ENCODE measurements around the gene ERN2.

ERN2 gene

DNA sequence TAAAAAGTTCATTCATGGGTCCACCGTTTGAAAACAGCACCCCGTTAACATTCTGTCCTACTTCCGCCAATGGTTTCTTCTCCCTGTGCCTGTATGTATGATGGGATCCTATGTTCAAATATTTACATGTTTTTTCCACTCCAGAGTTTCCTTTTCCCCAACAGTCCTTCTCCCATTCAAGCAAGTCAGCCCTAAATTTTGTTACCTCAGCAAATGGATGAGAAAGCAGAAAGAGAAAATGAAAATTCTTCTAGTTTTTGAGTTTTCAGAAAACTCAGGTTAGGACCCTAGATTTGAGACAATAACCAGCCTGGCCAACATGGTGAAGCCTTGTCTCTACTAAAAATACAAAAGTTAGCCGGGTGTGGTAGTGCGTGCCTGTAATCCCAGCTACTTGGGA, 3.5 kb upstream of the ERN2 start:
- DNase-seq, result no peak

DNA sequence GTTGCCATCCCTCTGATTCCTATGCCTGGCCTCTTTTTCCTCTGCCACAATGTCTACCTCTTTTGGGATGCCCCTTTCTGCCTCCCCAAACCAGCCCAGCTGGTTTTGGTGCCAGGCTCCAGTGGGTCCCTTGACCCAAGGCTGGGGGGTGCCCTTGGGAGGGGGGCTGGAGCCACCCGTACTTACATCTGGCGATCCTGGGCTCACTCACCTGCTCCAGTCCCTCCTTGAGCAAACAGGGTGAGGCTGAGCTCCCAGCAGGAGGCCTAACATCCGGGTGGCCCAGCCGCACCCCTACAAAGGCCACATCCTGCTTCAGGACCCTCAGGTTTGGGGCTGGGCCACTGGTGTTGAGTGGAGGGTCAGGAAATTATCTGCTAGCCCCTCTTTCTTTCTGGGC, 1.2 kb downstream of the ERN2 start:
- no peak for DNase-seq

DNA sequence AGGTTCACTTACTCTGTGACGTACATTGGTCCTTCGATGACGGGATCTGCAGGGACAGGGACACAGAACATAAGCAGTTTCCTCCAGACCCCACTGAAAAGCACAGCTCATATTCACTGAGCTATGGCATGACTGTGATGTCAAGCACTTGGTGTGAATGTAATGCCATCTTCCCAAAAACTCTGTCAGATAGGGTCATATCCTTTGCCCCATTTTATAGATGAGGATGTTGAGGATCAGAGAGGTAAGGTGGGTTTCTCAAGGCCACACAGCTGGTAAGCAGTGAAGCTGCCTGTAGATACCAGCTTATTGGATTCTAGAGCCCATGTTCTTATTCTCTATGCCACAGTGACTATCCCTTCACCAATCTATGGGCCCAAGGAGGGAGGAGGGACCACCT, 2.5 kb downstream of the ERN2 start:
- DNase-seq, result no peak

DNA sequence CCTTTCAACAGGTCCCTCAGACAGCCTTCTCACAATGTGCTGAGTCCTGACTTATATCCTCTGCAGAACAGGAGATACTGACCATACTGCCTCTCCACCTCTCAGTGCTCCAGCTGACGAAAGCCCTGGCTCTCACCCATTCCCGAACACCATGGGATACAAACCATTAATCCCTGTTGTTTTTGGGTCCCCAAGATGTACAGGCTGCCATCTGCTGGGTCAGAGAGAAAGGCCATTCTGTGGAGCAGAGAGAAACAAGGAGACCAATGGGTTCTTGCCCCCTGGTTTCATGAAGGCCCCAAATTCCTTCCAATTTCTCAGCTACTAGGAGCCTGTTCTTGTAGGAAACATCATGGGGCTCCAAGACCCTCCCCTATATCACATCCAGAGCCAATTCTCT, 3.0 kb downstream of the ERN2 start:
- no peak for DNase-seq

DNA sequence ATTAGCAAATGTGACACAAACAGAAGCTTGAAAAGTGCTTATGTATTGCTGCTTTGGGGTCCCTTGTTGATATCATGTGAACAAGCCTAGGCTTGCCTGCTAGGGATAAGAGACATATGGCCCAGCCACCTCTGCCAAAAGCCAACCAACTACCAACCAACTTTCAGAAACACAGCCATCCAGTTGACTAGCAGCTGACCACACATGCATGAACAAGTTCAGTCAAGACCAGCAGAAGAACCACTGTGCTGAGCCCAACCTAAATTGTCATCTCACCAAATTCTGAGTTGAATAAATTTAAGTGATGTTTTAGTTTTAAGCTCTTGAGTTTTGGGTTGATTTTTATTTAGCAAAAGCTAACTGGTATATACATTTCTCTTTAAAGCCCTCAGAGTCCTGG, 3.5 kb downstream of the ERN2 start:
- DNase-seq, result no peak

DNA sequence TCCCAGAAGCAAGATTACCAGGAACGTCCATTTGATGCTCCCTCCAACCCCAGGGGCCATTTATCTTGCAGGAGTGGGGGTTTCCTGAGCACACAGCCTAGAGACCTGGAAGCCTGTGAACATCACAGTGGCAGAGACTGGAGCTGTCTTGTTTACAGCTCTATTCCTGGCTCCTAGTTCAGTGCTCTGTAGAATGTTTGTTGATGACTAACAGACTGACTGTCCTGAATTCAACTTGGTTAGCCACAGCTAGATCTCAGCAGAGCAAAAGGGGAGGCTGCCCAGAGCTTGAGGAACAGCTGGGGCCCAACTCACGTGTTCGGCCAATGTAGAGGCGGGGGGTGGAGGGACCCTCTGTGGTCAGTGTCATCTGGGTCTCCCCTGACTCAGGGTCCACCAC, 6.6 kb downstream of the ERN2 start:
- no peak for DNase-seq

DNA sequence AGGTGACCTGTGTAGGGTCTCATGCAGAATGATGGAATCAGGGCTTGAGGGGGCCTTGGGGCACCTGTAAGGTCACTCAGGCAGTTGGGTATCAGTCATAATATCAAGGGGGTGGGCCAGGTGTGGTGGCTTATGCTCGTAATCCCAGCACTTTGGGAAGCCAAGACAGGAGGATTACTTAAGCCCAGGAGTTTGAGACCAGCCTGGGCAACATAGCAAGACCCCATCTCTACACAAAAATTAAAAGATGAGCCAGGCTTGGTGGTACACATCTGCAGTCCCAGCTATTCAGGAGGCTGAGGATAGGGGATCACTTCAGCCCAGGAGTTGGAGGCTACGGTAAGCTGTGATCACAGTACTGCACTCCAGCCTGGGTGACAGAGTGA, 7.5 kb downstream of the ERN2 start:
- DNase-seq, result no peak

DNA sequence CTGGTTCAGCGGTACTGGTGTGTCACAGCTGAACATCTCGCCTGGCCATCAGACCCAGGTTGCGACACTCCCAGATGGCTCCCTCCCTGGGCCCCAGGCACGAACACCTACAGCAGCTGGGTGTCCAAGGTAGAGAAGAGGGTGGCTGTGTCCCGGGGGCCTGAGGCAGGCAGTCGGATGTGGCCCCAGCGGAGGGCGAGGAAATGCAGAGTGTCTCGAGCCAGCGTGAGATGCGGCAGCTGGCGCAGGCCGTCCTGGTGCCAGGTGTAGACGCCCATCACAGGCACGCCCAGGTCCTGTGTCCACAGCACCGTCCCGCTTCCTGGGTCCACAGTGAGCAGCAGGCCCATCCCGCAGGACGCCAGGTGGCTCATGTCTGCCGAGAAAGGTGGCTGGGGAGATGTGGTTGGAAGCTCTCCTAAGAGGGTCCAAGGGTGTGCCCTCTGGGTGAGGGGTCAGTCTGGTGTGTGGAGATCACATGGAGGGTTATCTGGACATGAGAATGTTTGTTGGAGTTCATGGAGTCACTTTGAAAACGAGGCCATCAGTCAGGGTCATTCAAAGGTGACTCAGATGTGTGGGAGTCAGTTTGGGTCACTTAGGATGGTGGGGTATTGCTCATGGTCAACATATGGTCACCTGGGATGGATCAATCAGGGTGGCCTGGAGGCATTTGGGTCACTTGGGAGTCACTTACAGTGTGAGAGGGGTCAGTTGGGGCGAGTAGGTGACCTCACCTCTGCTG, 8.1 kb downstream of the ERN2 start:
- DNase-seq, result no peak

DNA sequence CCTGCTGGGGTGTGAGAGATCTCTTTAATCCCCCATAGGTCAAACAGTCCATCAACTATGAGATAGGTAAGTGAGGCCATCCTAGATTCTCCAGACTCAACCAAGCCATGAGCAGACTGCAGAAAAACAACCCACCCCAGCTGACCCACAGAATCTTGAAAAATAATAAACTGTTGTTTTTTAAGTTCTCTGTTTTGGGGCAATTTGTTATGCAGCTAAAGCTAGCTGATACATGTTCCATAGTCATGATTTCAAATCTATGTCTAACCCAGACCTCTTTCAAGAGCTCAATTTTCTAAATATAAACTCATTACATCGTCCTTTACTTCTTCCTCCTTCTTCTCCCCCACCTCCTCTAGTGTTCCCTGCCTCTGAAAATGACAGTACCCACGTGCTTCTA, 10.1 kb downstream of the ERN2 start:
- DNase-seq, result no peak

DNA sequence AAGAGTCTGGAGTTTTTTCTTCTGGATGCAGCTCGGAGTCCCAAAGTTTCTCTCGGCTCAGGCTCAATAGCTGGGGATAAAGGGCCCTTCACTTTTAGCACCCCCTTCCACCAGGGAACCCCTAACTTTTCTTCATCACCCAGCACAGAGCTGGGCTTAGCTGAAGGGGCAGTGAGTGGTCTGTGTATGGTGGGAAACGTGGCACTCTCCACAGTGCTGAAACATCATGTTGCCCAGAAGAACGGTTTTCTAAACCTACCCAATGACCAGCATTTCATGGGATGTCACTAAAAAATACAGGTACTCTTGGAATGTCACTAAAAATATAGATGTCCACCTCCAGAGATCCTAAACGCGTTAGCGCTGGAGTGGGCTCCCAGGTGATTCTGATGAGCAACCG, 12.0 kb downstream of the ERN2 start:
- no peak for DNase-seq

DNA sequence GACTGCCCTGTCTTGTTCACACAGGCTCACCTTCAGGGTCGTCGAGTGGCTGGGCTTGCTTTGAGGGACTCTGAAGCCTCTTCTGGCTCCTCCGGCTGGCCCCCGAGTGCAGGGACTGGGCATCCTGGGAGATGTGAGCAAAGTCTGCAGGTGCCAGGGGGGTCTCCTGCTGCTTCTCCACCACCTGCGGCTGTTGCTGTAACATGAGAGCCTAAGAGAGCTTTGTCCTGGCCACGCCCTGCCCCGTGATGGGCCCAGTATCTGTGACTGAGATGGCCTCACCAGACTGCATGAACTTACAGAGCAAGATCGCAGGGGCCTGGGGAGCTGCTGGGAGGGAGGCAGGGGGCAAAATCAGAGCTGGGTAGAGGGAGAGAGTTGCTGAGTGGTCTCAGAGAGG, 12.5 kb downstream of the ERN2 start:
- no peak for DNase-seq

DNA sequence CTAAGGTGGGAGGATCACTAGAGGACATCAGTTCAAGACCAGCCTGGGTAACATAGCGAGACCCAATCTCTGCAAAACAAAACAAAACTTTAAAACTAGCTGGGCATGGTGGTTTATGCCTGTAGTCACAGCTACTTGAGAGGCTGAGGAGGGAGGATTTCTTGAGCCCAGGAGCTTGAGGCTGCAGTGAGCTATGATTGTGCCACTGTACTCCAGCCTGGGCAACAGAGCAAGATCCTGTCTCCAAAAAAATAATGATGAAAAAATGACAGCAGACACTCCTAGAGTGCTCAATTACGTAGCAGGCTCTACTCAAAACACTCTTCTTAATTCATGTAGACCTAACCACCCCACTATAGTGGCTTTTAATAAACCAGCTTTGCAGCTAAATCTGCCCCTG, 12.9 kb downstream of the ERN2 start:
- DNase-seq, result no peak

DNA sequence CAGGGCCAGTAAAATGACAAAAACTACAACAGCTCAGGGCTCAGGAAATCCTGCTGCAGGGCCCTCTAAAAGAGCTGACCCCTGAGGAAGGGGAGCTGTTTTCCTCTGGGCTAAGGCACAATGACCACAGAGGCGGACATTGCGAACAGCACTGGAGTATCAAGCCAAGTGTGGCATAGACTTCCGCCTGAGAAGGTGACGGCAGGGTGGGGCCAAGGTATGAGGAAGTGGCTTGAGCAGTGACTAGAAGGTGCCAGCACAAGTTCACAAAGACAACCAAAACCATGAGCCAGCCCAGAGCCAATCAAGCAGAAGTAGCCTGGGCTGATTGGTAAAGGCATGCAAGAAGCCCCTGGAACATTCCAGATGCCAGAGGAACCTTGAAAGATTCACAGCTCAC, 13.9 kb downstream of the ERN2 start:
- DNase-seq, result no peak

DNA sequence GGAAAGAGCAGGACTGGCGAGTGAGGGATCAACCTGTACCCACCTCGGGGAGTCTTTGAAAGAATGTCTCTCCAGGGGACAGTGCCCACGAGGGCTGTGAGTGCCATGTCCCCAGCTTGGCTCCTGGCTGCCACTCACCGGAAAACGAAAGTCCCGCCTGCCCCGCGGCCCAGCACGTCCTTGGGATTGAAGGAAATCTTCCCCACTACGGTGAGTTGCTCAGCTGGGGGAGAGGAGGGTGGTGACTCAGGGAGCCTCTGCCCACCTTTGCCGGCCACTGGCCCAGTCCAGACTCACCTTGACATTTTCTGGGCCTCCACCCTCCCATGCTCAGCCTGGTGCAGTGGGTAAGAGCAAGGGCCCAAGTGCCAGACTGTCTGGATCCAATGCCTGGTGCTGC, 17.3 kb downstream of the ERN2 start:
- no peak for DNase-seq

DNA sequence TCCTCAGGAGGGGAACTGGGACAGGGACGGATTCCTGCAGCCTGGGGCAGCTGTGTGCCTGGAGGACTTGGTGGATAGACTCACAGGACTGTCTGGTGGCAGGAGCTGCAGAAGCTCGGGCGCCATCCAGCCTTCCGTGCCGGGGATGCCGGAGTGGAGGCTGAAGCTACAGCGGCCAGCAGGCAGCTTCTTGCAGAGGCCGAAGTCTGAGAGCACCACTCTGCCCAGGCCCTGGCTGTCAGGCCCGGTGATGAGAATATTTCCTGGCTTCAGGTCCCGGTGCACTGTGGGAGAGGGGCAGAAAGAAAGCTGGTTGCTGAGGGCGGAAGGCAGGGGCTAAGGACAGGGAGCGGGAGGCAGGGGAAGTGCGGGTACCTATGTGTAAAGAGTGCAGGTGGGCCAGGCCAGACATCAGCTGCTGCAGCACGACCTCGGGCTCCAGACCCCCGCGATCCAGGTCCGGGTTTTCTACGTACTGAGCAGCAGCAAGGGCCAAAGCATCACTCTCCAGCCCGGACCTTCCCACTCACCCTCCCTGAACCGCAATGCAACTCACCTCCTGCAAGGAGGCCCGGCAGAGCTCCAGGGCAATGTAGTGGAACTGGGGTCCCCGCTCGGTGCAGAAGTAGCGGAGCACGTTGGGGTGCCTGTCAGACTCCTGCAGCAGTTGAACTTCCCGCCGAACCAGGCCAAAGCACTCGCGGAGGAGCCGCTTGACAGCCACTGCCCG, 18.2 kb downstream of the ERN2 start:
- no peak for DNase-seq

DNA sequence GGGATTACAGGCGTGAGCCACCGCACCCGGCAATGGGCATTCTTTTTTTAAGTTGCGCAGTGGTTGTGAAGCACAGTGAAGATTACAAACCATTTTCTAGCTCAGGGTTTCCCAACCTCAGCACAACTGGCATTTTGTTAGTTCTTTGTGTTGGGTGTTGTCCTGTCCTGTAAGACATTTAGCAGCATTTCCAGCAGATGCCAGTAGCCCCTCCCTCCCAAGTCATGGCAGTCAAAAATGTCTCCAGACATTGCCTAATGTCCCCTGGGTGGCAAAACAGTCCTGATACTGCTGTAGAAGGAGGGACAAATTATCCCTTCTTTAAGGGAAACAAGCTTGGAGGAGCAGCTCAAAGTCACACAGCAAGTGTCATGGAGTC, 18.8 kb downstream of the ERN2 start:
- no peak for DNase-seq

DNA sequence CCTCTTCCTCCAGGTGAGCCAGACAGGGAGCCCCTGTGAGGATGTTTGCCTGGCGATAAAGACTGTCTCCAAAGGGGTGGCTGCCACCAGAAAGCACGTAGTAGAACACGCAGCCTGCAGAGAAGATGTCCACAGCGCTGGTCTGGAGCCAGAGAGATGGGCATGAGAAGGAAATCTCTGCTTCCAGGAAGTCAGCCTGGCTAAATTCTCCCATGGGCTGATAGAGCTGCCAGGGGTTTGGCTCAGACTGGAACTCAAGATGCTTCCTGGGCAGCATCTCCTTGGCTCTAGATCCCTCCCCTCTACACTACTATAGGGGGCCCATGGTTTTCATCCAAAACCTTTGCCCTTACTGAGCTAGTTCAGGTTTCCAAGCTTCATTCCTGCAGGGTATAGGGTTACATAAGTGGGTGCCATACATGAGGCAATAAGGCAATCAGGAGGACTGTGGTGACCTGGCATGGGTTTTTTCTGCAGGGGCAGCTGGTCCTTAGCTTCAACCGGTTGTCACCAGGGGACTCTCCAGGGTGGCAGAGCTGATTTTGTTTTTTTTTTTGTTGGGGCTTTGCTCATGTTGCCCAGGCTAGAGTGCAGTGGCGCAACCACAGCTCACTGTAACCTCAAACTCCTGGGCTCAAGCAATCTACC, 20.7 kb downstream of the ERN2 start:
- no peak for DNase-seq

DNA sequence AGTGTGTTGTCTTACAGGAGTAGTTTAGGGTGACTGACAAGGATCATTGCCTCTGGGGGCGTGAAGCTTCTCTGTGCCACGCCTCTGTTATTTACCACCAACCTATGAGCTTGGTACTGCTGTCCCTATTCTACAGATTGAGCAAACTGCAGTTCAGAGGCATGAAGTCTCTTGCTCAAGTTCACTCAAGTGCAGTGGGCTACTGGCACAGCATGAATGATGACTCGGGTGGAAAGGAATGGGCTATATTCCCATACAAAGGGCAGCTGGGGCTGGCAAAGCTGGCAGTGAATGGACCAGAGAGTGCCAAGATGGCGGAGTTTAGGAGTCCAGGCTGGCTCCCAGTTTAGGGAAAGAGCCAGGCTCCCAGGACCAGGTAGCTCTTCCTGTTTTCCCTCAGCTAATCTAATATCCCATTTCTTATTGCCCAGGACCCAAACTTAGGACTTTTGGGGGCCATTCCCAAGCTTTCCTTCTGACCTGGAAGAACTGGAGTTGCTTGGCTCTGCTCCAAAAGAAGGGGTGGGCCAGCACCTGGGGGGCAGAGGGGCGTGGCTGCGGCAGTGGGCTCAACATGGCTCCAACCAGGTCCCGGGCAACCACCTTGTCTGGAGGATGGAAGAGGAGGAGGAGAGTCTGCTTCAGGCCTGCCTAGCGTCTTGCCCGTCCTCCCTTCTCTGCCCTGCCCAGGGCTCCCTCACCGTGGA, 21.4 kb downstream of the ERN2 start:
- DNase-seq, result no peak

DNA sequence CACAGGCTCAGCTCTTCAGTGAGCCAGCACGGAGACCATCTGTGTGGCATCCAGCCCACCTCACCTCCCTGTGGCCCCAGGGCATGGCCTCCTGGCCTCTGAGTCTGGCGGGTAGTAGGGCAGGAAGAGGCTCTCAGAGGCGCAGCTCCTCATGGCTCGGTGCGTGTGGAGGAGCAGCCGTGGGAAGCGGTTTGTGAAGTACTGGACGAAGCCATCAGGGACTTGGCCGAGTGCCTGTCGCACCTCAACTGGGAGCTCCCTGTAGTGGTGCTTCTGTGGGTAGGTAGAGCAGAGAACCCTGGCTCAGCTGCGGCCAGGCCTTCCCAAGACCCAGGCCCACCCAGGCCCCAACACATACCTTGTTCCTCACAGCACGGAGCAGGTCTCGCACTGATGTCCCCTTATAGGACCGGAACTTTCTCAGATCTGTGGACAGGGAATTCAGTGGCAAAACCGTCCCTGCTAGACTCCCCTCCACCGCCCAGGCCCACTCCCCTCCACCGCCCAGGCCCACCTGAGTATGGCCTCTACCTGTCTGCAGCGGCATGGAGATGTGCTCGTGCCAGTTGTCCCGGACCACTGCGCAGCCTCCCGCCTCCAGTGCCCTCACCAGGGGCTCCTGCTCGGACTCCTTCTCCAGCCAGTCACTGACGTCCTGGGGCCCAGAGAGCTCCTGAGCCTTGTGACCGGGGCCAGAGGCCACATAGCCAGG, 22.1 kb downstream of the ERN2 start:
- DNase-seq, result no peak

DNA sequence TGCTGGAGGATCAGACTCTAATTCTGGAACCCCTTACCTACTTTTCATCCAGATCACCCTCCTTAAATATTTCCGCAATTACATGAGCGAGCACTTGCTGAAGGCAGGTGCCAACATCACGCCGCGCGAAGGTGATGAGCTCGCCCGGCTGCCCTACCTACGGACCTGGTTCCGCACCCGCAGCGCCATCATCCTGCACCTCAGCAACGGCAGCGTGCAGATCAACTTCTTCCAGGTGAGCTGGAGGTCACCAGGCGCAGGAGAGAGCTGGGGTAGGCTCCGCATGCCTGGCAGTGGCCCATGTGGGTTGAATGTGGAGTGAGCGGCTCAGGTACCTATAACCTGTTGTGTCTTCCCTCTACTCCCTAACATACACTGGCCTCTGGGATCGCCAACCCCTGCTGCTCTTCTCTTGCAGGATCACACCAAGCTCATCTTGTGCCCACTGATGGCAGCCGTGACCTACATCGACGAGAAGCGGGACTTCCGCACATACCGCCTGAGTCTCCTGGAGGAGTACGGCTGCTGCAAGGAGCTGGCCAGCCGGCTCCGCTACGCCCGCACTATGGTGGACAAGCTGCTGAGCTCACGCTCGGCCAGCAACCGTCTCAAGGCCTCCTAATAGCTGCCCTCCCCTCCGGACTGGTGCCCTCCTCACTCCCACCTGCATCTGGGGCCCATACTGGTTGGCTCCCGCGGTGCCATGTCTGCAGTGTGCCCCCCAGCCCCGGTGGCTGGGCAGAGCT, 23.4 kb downstream of the ERN2 start:
- no peak for DNase-seq

DNA sequence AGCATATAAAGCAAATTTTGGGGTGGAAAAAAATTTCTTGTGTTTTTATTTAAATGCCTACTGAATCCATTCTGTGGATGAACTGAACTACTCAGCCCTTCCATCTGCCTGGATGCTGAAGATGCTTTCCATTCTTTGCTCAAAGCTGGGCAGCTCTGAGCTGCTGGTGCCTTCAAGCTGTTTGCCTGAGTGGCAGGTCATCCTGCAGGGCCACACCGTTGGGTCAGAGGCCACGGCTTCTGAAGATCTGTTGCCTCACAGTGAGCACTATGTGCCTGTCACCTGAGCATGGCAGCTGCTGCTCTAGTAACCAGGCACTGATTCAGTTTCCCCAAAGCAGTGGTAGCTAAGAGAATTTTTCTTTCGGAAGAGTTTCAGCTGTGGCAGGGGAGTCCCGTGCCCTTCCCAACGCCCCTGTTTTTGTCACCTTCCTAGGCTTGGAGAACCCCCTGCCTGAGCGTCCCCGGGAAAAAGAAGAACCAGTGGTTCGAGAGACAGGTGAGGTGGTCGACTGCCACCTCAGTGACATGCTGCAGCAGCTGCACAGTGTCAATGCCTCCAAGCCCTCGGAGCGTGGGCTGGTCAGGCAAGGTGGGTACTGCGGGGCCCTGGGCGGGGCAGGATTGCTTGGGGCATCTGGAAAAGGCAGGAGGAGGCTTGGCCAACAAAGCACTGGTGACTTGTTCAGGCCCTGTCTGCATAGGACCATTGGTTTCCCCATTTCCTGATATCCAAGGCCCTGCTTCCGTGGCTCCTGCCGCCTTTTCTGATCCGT, 25.8 kb downstream of the ERN2 start:
- no peak for DNase-seq

Measured in central memory CD4-positive, alpha-beta T cell (primary cell).